ENCODE data around the gene CTSH. TPM values are rescaled to one million over a fixed set of nuclear protein-coding genes. Genes with fewer than 3 reads are reported as not detected.

The CTSH gene
- polyA plus RNA-seq, 1 donor (not counting 4 experiments of a cell fraction or from before 2014, with no cell fraction given) = 23.0 TPM

- no peaks in the 10 kb centered on the region for H3K9me3 ChIP-seq (ENCODE audit: control insufficient read depth, low read depth, low read length)
- peaks cover 21% of the 10 kb centered on the region for H3K27me3 ChIP-seq (ENCODE audit: control insufficient read depth, extremely low read depth, insufficient read depth, low read length)
- TF ChIP-seq, protein P1, sequence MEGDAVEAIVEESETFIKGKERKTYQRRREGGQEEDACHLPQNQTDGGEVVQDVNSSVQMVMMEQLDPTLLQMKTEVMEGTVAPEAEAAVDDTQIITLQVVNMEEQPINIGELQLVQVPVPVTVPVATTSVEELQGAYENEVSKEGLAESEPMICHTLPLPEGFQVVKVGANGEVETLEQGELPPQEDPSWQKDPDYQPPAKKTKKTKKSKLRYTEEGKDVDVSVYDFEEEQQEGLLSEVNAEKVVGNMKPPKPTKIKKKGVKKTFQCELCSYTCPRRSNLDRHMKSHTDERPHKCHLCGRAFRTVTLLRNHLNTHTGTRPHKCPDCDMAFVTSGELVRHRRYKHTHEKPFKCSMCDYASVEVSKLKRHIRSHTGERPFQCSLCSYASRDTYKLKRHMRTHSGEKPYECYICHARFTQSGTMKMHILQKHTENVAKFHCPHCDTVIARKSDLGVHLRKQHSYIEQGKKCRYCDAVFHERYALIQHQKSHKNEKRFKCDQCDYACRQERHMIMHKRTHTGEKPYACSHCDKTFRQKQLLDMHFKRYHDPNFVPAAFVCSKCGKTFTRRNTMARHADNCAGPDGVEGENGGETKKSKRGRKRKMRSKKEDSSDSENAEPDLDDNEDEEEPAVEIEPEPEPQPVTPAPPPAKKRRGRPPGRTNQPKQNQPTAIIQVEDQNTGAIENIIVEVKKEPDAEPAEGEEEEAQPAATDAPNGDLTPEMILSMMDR (optimal IDR thresholded peaks at IDR 0.05 in 1 of 3, IDR thresholded peaks at IDR 0.05 in 1 of 3, conservative IDR thresholded peaks at IDR 0.05 in 1 of 3; ENCODE audit: extremely low read depth in 1 of 3, insufficient read depth in 2 of 3, low read length in 3 of 3) = no peak
- TF ChIP-seq EZH2 (IDR thresholded peaks at IDR 0.05; ENCODE audit: low read length) = no peak
- H3K9me1 ChIP-seq (ENCODE audit: control insufficient read depth, extremely low read depth, insufficient read depth, low read length) = no peaks in the 10 kb centered on the region
- H3K4me2 ChIP-seq (ENCODE audit: control insufficient read depth, extremely low read depth, insufficient read depth, low read depth, low read length) = peak overlapping the region; percentile 57
- peak overlapping the region in 1 of 3 experiments; percentile 31 for H3K4me3 ChIP-seq (ENCODE audit: control insufficient read depth in 2 of 3, extremely low read depth in 1 of 3, insufficient read depth in 2 of 3, low read depth in 1 of 3, low read length in 3 of 3)
- peaks cover 21% of the 10 kb centered on the region for H3K4me1 ChIP-seq (ENCODE audit: control insufficient read depth, extremely low read depth, insufficient read depth, low read length)
- H4K20me1 ChIP-seq (ENCODE audit: control insufficient read depth, extremely low read depth, insufficient read depth, low read length) = peaks cover 3% of the 10 kb centered on the region
- H3K9ac ChIP-seq (ENCODE audit: control insufficient read depth, extremely low read depth, insufficient read depth, low read length) = peak overlapping the region; percentile 39
- no peak overlapping the region for H2AFZ ChIP-seq (ENCODE audit: control insufficient read depth, low read length)
- FAIRE-seq (no peak), DNase-seq (ENCODE audit: low read depth, low spot score) (no peak)
- H3K36me3 ChIP-seq (ENCODE audit: control insufficient read depth in 2 of 2, extremely low read depth in 1 of 2, insufficient read depth in 2 of 2, low read length in 2 of 2) = peaks cover 0 to 6% of the 10 kb centered on the region in 2 experiments
- dilution Hi-C loops (cut with MboI; ENCODE audit: extremely low pct_ligation_motif_present, low sequenced_read_pairs) = no loop called here
- no peaks in the 10 kb centered on the region for H3K79me2 ChIP-seq (ENCODE audit: control insufficient read depth, insufficient read depth, low read length)
- peak overlapping the region; percentile 39 for H3K27ac ChIP-seq (ENCODE audit: control insufficient read depth, insufficient read depth, low read length)
Measured at GRCh38 chr15:78931439-78932257, 13.2 kb downstream of the CTSH start.

DNA sequence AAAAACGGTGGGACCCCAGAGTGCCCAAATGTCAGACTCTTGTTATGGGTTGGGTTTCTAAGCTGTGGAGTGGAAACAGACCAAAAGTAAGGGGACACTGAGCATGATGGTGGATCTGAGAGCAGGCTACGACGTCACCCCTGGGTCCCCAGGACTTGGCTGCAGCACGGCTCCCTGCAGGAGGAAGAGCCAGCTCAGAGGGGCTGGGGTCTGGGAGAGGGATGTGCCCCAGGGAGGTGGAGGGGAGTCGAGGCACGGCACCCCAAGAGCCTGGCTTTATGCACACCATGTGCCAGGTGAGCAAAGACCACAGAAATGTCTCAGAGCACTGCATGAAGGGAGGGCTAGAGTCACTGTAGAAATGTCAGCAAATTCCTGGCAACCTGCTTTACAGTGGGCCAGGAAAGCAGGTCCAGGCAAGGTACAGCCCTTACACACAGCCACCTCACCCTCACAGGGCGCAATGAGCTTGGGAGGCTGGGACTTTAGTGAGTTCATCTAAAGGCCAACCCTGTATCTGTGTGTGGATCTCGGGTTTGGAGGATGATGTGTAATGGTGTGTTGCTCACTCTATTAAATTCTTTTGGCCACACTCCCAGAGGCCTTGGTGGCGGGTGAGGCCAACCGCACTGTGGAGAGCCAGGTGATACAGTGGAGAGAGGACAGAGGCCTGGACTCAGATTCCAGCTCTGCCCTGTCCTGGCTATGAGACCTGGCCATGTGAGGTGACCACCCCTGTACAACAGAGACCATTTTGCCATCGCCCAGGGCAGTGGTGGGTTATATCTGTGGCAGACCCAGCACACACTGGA is 14.1 kb downstream of the CTSH start:
- Histone ChIP-seq H3K79me2 (ENCODE audit: control insufficient read depth, insufficient read depth, low read length) (no peaks in the 10 kb centered on the region), H3K4me3 (ENCODE audit: control insufficient read depth in 2 of 3, extremely low read depth in 1 of 3, insufficient read depth in 2 of 3, low read depth in 1 of 3, low read length in 3 of 3) (peak overlapping the region in 1 of 3 experiments; percentile 31), H3K9me1 (ENCODE audit: control insufficient read depth, extremely low read depth, insufficient read depth, low read length) (no peaks in the 10 kb centered on the region), H3K4me1 (ENCODE audit: control insufficient read depth, extremely low read depth, insufficient read depth, low read length) (peaks cover 21% of the 10 kb centered on the region), H2AFZ (ENCODE audit: control insufficient read depth, low read length) (no peak overlapping the region), H3K27me3 (ENCODE audit: control insufficient read depth, extremely low read depth, insufficient read depth, low read length) (peaks cover 21% of the 10 kb centered on the region), H3K4me2 (ENCODE audit: control insufficient read depth, extremely low read depth, insufficient read depth, low read depth, low read length) (peak overlapping the region; percentile 57), H3K36me3 (ENCODE audit: control insufficient read depth in 2 of 2, extremely low read depth in 1 of 2, insufficient read depth in 2 of 2, low read length in 2 of 2) (peaks cover 0 to 9% of the 10 kb centered on the region in 2 experiments), H3K9me3 (ENCODE audit: control insufficient read depth, low read depth, low read length) (no peaks in the 10 kb centered on the region), H4K20me1 (ENCODE audit: control insufficient read depth, extremely low read depth, insufficient read depth, low read length) (peaks cover 3% of the 10 kb centered on the region), H3K9ac (ENCODE audit: control insufficient read depth, extremely low read depth, insufficient read depth, low read length) (peak overlapping the region; percentile 39), H3K27ac (ENCODE audit: control insufficient read depth, insufficient read depth, low read length) (peak overlapping the region; percentile 39)
- dilution Hi-C loops (cut with MboI; ENCODE audit: extremely low pct_ligation_motif_present, low sequenced_read_pairs) = no loop called here
- TF ChIP-seq, protein P1 (optimal IDR thresholded peaks at IDR 0.05 in 1 of 3, IDR thresholded peaks at IDR 0.05 in 1 of 3, conservative IDR thresholded peaks at IDR 0.05 in 1 of 3; ENCODE audit: extremely low read depth in 1 of 3, insufficient read depth in 2 of 3, low read length in 3 of 3) = no peak
- TF ChIP-seq EZH2 (IDR thresholded peaks at IDR 0.05; ENCODE audit: low read length) = no peak
- FAIRE-seq (peak; percentile 100), DNase-seq (ENCODE audit: low read depth, low spot score) (peak; percentile 96)

All from keratinocyte (primary cell).